ENCODE data around the gene OR51A2.
"Not testable (repeated sequence)": the region's sequence is repeated elsewhere in the genome, so short reads cannot be mapped to it uniquely, and the experiment has no call there.

Gene OR51A2, protein sequence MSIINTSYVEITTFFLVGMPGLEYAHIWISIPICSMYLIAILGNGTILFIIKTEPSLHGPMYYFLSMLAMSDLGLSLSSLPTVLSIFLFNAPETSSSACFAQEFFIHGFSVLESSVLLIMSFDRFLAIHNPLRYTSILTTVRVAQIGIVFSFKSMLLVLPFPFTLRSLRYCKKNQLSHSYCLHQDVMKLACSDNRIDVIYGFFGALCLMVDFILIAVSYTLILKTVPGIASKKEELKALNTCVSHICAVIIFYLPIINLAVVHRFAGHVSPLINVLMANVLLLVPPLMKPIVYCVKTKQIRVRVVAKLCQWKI

DNA sequence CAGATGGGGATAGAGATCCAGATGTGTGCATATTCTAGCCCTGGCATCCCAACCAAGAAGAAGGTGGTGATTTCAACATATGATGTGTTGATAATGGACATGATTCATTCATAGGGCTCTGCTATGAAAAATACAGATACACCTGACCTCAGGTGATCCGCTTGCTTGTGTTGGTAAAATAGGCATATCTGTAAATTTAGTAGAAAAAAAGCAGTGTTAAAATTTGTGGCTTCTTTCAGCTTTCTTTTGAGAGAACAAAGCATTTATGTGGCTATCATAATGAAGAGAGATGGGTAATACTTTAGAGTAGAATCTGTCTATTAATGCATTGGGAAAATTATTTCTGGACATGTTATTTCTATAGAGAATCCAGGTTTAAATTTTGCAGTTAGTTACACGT lies at the start of gene OR51A2:
Gene OR51A2 (minus strand): TSS at position 101 of the 400 bp plus-strand sequence. CDS start 0 bp downstream, at position 101.
- not testable (repeated sequence) for DNase-seq (ENCODE audit: low read depth)

DNA sequence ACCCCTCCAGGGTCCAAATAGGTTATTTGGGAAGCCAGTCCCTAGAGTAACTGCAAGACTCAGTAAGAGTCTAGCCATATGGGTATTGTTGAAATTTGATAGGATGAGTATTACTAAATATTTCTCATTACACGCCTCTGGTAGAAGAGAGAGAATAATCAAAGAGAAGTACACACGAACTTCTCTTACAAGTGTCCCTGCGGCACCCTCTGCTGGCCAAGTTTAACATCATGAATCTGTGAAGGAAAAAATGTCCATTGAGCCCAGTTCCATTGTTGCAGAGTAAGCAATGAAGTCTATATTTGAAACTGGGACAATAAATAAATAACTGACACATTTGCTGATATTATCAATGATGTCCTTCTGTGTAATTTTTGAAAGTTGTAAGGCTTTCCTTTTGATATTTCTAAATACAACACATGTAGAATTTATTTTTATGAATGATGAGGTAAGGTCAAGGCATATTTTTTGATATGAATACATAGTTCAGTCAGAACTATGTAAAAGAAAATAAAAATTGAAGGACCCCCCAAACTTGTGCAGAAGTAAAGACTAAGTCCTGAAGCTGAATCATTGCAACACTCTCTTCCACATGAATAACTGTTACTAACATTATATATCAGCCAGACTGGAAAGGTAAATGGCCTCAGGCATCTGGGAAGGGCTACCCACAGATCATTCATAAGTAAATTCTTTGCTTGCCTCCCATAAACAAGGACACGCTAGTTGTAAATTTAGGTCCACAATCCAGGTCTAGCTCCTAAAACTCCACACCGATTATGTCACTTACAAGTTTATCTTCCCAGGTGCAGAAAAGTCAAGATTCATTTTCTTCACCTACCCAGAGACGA lies 49.1 kb upstream of the OR51A2 start:
- no peak for DNase-seq (ENCODE audit: low read depth)

DNA sequence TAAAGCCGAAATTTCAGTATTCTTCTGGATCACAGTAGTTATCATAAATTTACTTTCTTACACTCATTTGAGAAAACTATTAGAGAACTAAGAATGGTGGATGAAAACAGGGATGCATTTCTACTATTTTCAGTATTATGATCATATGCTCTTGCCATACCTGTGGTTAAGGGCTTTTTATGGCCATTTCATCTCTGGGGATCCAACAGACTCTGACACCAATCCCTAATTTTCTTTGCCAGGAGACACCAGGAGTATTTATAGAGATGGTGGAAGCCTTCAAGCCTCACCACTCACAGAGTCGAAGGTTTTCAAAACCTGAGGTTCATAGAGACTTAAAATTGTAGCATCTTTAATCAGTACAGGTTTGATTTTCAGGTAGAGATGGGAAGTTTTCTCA lies 39.0 kb upstream of the OR51A2 start, which contains the start of gene OR51L1:
Gene OR51L1 (plus strand): TSS at position 301 of the 400 bp plus-strand sequence. CDS start 4,132 bp downstream, outside the sequence.
- DNase-seq (ENCODE audit: low read depth), result no peak

DNA sequence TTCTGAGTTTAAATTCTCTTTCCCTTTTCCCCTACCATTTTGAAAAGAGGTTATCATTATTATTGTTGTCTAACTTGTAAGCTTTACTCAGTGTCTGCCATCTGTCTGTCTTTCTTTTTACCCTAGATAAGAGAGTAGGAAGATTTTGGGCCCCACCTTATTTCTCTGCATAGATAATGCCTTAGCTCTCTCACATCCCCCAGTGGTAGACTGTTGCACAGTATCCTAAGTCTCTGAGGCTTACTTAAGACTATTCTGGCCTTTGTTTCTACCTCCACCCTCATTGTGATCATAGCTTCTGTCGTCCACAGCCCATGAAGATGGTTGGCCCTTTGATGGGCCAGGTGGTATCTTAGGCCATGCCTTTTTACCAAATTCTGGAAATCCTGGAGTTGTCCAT lies 35.5 kb upstream of the OR51A2 start:
- DNase-seq (ENCODE audit: low read depth), result no peak

DNA sequence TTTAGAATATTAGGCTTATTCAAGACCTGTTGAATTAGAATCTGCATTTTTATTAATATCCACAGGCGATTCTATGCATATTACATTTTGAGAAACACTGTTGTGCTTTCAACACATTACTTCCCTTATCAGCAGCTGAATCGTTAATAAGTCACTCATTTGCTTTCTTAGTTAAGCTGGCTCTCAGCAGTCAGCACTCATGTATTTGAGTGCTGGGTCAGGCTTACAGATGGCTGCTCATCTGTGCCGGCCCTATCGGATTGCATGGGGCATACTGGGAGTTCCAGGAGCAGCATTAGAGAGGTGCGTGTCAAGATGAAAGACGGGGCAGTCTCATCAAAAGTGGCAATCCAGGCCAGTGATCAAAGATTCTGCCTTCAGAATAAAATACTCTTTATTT lies 28.3 kb upstream of the OR51A2 start:
- no peak for DNase-seq (ENCODE audit: low read depth)

DNA sequence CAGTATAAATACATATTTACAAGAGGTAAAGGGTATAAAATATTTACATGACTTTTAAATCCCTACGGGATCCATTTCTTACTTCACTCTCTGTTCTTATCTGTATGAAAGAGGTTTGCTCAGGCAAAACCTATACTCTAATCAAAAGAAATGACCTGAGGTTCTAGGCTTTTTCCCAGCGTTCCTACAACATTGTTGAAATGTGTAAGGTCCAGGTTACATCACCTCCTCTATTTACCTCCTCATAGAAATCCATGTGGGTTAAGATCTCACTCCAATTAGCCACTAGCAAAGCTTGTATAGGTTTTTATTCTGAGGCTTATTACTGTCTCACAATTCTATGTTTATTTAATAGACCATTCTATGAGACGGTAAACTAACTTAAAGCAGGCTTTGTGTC lies 27.2 kb upstream of the OR51A2 start:
- DNase-seq (ENCODE audit: low read depth), result no peak

DNA sequence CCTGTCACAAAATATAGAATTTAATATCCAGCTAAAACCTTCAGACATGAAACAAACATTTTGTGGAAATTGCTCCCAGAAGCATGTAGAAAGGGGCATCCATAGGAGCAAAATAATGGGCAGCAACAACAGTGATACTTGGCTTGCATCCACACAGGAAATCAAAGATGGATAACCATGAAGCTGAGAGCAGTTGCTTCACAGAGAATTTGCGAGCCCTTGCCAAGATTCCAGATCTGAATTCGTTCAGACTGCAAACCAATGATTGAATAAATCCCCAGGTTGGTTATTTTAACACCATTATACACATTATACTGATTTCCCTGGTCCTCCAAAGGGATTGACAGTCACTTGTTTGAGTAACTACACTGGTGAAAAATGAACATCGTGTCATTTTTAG lies 23.5 kb upstream of the OR51A2 start:
- DNase-seq (ENCODE audit: low read depth), result no peak

DNA sequence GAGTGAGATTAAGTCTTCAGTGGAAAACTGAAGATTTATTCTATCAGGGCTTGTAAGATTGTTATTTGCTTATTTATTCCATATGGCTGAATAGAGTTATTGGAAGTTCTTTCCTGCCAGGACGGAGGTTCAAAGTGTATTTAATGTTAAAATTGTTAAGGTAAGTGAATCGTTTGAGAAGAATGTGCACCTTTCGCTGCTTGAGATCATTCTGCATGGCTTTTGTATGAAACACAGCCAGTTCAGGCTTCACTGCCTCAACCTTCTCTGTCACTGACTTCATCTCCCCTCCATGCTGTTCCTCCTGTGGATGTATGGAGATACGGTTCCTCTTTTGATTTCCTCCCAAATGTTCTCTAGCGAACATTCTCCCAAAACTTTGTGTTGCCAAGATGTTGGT lies 19.9 kb upstream of the OR51A2 start:
- no peak for DNase-seq (ENCODE audit: low read depth)

DNA sequence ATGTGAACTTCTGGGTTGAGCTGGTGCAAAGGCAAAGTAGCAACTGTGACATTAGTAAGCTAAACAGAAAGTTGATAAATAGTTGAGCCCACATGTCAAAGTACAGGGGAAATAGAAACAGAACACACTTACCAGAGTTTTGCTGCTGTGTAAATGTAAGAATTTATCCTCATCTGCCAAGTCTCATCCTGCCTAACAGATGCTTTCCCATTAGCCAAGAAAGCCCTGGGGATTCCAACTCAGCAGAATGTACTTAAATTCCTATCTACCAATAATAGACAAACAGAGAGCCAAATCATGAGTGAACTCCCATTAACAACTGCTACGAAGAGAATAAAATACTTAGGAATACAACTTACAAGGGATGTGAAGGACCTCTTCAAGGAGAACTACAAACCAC lies 7.3 kb upstream of the OR51A2 start:
- no peak for DNase-seq (ENCODE audit: low read depth)

DNA sequence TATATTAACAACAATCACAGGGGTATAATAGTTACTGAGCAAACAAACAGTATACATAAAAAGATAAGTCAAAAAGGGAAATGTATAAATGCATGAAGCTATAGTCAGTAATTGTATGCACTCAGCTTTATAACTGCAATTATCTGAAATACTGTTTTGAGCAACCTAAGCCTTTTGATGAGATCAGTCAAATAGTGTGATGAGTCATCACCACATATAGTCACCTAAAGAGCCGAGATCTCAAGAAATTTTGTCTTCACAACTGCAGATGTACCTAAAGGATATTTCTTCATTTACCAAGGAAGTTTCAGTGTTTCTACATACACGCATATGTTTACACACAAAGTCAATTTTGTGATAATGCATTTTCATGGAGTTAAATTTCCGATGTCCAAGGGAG lies 5.4 kb upstream of the OR51A2 start:
- DNase-seq (ENCODE audit: low read depth), result no peak

DNA sequence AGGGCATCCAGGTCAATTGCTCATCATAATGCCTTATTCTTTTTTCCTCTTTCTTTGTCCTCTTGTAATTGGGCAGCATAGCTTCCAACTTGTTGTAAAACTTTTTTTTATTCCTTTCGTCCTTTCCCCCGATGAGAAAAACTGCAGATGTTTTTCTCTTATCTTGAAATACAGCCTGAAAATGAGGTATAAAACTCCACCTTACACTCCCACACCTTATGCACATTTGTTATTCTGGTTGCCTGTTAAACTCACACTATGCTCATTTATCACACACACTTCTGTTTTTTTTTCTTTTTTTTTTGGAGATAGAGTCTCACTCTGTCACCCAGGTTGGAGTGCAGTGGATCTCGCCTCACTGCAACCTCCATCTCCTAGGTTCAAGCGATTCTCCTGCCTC lies 1.9 kb upstream of the OR51A2 start:
- no peak for DNase-seq (ENCODE audit: low read depth)

DNA sequence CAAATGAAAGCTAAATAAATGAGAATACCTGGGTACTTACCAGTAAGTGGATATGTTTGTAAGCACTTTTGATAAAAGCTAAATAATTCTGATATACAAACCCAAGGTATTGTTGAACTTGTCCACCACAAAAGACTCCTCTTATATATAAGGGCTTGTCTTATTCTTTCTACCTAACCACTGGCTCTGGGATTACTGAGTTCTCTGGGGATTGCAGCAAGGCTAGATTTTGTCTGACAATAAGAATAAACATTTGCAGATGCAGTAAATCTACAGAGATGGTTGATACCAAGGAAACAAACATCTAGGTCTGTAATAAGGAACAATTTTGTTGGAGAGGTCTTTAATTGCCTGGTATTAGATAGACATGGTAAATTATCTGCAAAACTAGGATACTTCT lies 8.0 kb downstream of the OR51A2 start, which contains the start of gene OR51A4:
Gene OR51A4 (minus strand): TSS at position 101 of the 400 bp plus-strand sequence. CDS start 505 bp downstream, outside the sequence.
- no peak for DNase-seq (ENCODE audit: low read depth)

DNA sequence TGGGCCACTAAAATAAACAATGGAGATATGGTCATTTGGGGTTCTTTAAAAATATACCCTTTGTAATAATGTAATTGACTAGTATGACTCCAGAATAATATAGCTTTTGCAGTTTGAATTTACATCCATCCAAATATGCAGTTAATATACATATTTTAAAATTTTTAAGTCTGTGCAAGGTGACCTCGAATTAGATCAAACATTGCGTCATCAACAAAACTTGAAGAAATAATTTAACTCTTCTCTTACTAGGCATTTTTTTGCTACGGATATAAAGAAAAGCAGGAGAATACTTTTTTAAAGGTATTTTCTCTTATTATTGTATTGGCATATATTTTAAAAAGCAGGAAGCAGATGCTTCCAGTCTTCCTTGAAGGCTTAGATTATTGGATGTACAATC lies 18.8 kb downstream of the OR51A2 start:
- DNase-seq (ENCODE audit: low read depth), result no peak

DNA sequence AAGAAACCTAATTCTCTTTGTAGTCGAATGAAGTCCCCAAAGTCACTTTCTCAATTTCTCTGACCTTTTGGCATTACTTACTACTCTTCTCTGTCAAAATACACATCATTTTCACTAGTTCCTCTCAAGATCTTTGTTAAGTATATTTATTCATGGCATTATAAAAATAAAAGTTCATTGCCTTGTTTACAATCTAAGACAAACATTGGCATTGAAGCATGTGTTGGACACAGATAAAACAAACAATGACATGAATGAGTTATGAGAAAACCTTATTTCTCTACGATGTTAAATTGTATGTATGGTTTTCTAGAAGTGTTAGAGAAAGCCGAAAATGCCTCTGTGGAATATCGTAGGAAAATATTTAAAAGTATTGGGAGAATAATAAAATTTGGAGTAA lies 22.8 kb downstream of the OR51A2 start:
- no peak for DNase-seq (ENCODE audit: low read depth)

DNA sequence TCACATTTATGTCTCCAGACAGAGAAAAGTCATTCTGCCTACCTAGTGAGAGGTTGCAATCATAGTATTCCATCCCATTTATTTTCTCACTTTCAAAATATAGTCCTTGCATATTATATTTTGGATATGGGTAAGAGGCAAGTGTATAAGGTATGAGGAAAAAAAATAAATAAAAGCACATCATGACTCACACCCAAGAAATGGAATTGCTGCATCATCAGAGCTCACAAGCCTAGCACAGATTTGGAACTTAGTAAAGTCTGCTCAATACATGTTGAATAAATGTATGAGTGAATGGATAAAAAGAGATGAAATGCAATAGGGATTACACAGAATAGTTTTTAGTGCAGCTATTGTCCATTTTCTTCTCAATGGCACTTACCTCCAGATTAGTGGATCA lies 28.9 kb downstream of the OR51A2 start:
- no peak for DNase-seq (ENCODE audit: low read depth)

DNA sequence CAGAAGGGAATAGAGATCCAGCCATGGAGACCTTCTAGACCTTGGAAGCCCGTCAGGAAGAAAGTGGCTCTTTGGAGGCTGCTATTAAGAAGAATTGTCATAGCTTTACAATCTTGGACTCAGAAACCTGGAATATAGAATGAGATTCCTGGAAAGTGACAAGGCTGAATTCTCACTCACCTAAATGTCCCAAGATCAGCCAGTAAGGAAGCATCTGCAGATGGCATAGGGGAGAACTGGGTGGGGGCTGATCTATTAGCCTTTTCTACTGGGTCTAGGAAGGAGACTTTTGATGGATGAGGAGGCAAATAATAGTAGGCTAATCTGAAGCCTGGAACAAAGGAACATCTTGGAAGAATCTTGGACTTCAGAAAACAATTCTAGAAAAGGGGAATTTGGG lies 31.3 kb downstream of the OR51A2 start, which contains the start of gene OR51G1:
Gene OR51G1 (minus strand): TSS at position 101 of the 400 bp plus-strand sequence. CDS start 0 bp downstream, at position 101.
- DNase-seq (ENCODE audit: low read depth), result no peak

DNA sequence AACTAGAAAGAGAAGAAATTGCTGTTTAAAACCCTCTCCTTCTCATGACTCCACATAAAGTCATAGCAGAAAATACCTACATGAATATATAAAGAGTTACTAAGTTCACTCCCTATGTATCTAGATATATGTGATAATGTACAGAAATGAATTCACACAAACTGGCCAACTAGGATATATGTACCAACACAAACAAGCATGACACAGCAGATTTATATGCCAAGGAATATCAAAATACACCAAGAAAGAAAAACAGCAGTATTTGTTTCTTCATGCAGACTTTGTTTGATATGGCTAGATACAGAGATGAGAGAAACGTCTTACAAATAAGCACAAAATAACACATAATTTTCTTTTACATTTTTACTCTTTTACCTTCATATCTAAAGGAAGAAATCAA lies 33.2 kb downstream of the OR51A2 start:
- no peak for DNase-seq (ENCODE audit: low read depth)

DNA sequence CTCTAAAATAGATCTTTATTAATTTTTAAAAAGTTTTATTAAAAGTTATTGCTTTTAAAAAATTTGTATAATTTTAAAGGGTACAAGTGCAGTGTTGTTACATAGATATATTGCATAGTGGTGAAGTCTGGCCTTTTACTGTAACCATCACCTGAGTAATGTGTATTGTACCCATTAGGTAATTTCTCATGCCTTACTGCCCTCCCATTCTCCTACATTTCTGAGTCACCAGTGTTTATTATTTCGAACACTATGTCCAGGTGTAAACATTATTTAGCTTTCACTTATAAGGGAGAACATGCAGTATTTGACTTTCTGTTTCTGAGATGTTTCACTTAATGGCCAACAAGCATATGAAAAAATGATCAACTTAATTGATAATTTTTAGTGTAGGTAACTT lies 33.7 kb downstream of the OR51A2 start:
- DNase-seq (ENCODE audit: low read depth), result no peak

DNA sequence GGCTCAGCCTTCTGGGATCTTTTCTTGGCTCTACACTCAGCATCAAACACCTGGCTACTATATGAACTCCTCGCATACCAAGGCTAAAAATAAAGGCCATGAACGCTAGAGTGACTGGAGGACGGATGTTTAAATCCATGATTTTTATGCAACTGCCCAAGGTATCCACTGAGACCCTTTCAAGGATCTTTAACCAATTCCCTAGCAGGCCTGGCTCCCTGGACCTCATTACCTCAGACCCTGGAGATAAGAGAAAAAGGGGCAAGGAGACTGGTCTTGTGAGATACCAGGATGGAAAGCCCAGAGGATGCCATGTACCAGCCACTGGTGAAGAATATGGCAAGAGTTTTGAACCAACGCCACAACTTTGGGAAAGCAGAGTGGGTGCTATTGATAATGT lies 36.3 kb downstream of the OR51A2 start, which contains the start of gene OR51G2:
Gene OR51G2 (minus strand): TSS at position 101 of the 400 bp plus-strand sequence. CDS start 3,687 bp downstream, outside the sequence.
- DNase-seq (ENCODE audit: low read depth), result no peak

DNA sequence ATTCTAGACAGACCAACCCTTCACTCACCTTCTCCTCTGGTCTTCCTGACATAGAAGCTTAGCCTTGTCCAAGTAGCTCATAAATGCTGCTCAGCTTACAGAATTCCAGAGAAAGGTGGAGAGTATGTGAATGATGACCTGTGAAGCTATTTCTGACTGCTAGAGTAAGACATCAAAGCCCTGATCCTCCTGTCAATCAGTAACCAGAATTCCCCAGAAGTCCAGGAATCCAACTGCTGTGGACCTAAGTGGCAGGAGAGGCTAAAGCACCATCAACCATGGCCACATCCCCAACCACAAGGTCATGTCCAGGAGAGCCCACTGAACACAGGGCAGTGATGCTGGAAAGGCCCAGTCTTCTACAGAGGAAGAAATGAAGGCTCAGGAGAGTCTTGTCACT lies 38.9 kb downstream of the OR51A2 start:
- no peak for DNase-seq (ENCODE audit: low read depth)

Data from stimulated activated CD8-positive, alpha-beta memory T cell treated with anti-CD3 and anti-CD28 coated beads, Interleukin-15, amount 100 ng/mL, for 24 hours (primary cell).